Liver (tissue), 1 donor: ENCODE data around the gene CHRDL2.

Experiments
- SP1 ChIP-seq: IDR thresholded peaks from 2 replicates; pipeline ENCODE4 v1.6.1; 2018; ENCODE audit warnings: antibody characterized with exemption, mild to moderate bottlenecking
- TAF1 ChIP-seq: conservative IDR thresholded peaks from 2 replicates; pipeline ENCODE4 v1.6.1; 2016; ENCODE audit warnings: antibody characterized with exemption, mild to moderate bottlenecking
- donor health status: healthy.

DNA sequence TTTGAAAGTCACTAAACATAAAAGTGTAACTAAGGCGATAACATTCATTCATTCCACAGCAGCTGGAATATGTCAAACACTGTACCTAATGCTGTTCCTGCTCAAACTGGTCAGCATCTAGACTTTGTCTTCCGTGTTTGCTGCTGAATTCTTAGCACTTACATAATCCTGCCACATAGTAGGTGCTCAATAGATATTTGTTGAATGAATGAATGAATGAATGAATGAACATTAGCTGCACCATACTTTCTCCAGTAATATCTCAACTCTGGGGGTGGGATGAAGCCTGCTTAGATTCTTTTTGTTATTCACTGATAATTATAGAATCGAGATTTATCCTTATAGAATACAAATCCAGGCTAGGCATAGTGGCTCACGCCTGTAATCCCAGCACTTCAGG is 10.8 kb upstream of the CHRDL2 start:
- TF ChIP-seq TAF1 = no peak
- no peak for TF ChIP-seq SP1
